ENCODE data around the gene RND2.
"Not testable (repeated sequence)": the region's sequence is repeated elsewhere in the genome, so short reads cannot be mapped to it uniquely, and the experiment has no call there.

- not testable (repeated sequence) for TF ChIP-seq POLR2A, CTCF, POLR2AphosphoS5 (IDR thresholded peaks at IDR 0.05)
These were observed 31.1 kb upstream of the RND2 start for GRCh38 chr17:42993913-42994312.

Data from breast epithelium (tissue), 3 donors.